ENCODE results near the gene THADA.

THADA gene

DNA sequence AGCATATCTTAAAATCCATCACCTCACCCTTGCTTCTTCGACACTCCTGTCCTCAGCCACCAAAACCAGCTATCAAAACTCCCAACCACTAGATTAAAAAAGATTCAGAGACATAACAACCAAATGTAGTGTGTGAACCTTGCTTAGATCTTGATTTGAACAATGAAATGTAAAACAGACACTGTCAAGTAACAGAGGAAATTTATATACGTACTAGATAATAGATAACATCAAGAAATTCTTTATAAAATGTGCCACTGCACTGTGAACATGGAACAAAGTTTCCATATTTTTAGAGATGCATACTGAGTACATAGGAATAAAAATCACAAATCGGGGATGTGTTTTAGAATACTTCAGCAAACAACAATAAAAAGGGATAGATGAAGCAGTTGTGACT is 86.0 kb downstream of the THADA start:
- no peak for DNase-seq (ENCODE audit: low read depth)
- H3K4me3 ChIP-seq (ENCODE audit: low read length): no peak overlapping the region
- TF ChIP-seq CTCF (conservative IDR thresholded peaks at IDR 0.05; ENCODE audit: low read depth, low read length): no peak

DNA sequence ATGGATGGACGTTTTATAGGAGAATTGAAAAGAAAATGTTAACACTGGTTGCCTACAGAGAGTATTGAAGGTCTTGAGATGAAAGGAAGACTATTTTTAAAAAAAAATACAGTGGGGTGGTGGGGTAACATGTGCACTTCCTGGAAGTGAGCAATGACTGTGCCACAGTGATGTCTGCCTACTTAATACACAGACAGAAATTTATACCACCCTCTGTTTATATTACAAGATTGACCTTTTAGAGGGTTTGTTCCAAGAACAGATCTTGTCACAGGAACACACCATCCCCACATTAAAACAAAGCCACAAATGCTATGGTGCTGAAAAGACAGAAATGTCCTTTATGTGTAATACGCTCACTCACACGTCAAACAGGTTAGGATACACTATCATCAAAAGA is 87.6 kb downstream of the THADA start:
- H3K4me3 ChIP-seq (ENCODE audit: low read length): no peak overlapping the region
- no peak for DNase-seq (ENCODE audit: low read depth)
- TF ChIP-seq CTCF (conservative IDR thresholded peaks at IDR 0.05; ENCODE audit: low read depth, low read length): no peak

DNA sequence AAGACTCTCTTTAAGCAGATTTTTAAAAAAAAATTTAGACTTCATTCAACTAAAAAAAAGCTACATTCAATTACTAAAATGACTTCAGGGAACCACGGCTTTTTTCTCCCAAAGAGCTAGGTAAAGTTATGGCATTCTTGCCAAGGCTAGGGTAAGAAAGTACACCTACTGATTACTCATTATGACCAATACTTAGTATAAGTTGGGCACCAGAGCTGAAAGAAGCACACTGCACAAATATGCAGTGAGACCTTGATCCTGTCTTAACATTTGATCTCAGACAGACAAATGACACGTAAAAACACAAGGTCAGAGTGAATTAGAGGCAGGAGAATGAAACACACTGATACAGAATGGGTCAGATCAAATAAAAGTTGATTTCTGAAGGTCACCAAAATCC is 88.7 kb downstream of the THADA start:
- TF ChIP-seq CTCF (conservative IDR thresholded peaks at IDR 0.05; ENCODE audit: low read depth, low read length): no peak
- no peak overlapping the region for H3K4me3 ChIP-seq (ENCODE audit: low read length)
- no peak for DNase-seq (ENCODE audit: low read depth)

- no peak for DNase-seq (ENCODE audit: low read depth)
- TF ChIP-seq CTCF (conservative IDR thresholded peaks at IDR 0.05; ENCODE audit: low read depth, low read length): no peak
- no peak overlapping the region for H3K4me3 ChIP-seq (ENCODE audit: low read length)
Measured at GRCh38 chr2:43495727-43496126, 100.1 kb downstream of the THADA start.

DNA sequence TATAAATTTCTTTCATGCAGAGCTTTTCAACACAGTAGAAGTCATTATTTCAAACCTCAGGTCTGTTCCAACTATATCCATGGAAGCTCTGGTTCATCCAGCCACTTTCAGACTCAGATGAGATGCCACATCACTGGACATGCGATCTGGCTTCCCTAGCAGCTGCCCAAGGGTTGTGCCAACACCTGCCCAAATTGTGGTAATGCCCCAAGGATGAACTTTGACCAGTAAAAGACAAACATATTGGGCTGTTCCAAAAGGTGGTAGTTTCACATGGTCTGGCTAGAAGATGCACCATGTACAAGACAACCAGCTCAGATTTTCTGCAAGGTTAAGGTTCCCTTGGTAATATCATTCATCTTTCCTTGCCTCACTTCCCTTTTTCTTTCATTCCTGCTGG is 101.9 kb downstream of the THADA start:
- H3K4me3 ChIP-seq (ENCODE audit: low read length): no peak overlapping the region
- no peak for TF ChIP-seq CTCF (conservative IDR thresholded peaks at IDR 0.05; ENCODE audit: low read depth, low read length)
- DNase-seq (ENCODE audit: low read depth): no peak

- TF ChIP-seq CTCF (conservative IDR thresholded peaks at IDR 0.05; ENCODE audit: low read depth, low read length): no peak
- H3K4me3 ChIP-seq (ENCODE audit: low read length): no peak overlapping the region
- no peak for DNase-seq (ENCODE audit: low read depth)
Measured at GRCh38 chr2:43491065-43491639, 104.7 kb downstream of the THADA start.

- DNase-seq (ENCODE audit: low read depth): no peak
- no peak overlapping the region for H3K4me3 ChIP-seq (ENCODE audit: low read length)
- TF ChIP-seq CTCF (conservative IDR thresholded peaks at IDR 0.05; ENCODE audit: low read depth, low read length): no peak
Measured at GRCh38 chr2:43490252-43490786, 105.5 kb downstream of the THADA start.

Data from retinal pigment epithelial cell (primary cell).